ENCODE results near the gene JAKMIP1.

Gene JAKMIP1

GRCh38 chr4:6065166-6065565, 135.2 kb downstream of the JAKMIP1 start:
- Histone ChIP-seq H3K36me3 (replicated peaks) (no peaks in the 10 kb centered on the region), H3K27ac (no peak overlapping the region), H3K27me3 (replicated peaks) (no peaks in the 10 kb centered on the region), H3K4me3 (ENCODE audit: low read depth, low read length) (no peak overlapping the region)
- TF ChIP-seq, protein P1, sequence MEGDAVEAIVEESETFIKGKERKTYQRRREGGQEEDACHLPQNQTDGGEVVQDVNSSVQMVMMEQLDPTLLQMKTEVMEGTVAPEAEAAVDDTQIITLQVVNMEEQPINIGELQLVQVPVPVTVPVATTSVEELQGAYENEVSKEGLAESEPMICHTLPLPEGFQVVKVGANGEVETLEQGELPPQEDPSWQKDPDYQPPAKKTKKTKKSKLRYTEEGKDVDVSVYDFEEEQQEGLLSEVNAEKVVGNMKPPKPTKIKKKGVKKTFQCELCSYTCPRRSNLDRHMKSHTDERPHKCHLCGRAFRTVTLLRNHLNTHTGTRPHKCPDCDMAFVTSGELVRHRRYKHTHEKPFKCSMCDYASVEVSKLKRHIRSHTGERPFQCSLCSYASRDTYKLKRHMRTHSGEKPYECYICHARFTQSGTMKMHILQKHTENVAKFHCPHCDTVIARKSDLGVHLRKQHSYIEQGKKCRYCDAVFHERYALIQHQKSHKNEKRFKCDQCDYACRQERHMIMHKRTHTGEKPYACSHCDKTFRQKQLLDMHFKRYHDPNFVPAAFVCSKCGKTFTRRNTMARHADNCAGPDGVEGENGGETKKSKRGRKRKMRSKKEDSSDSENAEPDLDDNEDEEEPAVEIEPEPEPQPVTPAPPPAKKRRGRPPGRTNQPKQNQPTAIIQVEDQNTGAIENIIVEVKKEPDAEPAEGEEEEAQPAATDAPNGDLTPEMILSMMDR (IDR thresholded peaks at IDR 0.05; ENCODE audit: low read depth, low read length, missing control alignments): no peak
- DNase-seq: no peak
- in situ Hi-C loops (cut with HindIII; ENCODE audit: low pct_ligation_motif_present, low sequenced_read_pairs): no loop called here

DNA sequence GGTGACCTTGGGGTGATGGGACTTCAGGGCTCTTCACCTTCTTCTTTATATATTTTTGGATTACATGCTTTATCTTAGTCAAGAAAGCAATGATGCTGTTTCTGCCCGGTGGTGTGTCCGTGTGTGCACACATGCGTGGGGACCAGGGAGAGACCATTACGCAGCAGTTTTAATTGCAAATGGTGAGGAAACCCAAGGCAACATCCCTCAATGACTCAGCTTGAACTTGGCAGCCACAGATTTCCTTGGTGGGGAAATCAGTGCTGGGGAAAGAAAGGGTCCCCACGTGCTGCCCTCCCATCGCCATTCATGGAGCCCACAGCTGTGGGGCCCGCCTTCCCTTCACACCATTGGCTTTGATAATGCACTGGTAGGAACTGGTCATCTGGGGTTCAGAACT, 136.0 kb downstream of the JAKMIP1 start:
- Histone ChIP-seq H3K27me3 (replicated peaks) (no peaks in the 10 kb centered on the region), H3K4me3 (ENCODE audit: low read depth, low read length) (no peak overlapping the region), H3K27ac (no peak overlapping the region), H3K36me3 (replicated peaks) (no peaks in the 10 kb centered on the region)
- TF ChIP-seq, protein P1 (IDR thresholded peaks at IDR 0.05; ENCODE audit: low read depth, low read length, missing control alignments): no peak
- DNase-seq: no peak
- in situ Hi-C loops (cut with HindIII; ENCODE audit: low pct_ligation_motif_present, low sequenced_read_pairs): no loop called here

GRCh38 chr4:6063684-6064083, 136.7 kb downstream of the JAKMIP1 start:
- H3K27ac ChIP-seq: no peak overlapping the region
- in situ Hi-C loops (cut with HindIII; ENCODE audit: low pct_ligation_motif_present, low sequenced_read_pairs): no loop called here
- TF ChIP-seq, protein P1 (IDR thresholded peaks at IDR 0.05; ENCODE audit: low read depth, low read length, missing control alignments): no peak
- no peaks in the 10 kb centered on the region for H3K27me3 ChIP-seq (replicated peaks)
- H3K4me3 ChIP-seq (ENCODE audit: low read depth, low read length): no peak overlapping the region
- DNase-seq: no peak
- H3K36me3 ChIP-seq (replicated peaks): no peaks in the 10 kb centered on the region

- DNase-seq: no peak
- Histone ChIP-seq H3K27ac (no peak overlapping the region), H3K4me3 (ENCODE audit: low read depth, low read length) (no peak overlapping the region), H3K27me3 (replicated peaks) (no peaks in the 10 kb centered on the region), H3K36me3 (replicated peaks) (no peaks in the 10 kb centered on the region)
- TF ChIP-seq, protein P1 (IDR thresholded peaks at IDR 0.05; ENCODE audit: low read depth, low read length, missing control alignments): no peak
- in situ Hi-C loops (cut with HindIII; ENCODE audit: low pct_ligation_motif_present, low sequenced_read_pairs): no loop called here
These were observed 138.2 kb downstream of the JAKMIP1 start for GRCh38 chr4:6062133-6062532.

DNA sequence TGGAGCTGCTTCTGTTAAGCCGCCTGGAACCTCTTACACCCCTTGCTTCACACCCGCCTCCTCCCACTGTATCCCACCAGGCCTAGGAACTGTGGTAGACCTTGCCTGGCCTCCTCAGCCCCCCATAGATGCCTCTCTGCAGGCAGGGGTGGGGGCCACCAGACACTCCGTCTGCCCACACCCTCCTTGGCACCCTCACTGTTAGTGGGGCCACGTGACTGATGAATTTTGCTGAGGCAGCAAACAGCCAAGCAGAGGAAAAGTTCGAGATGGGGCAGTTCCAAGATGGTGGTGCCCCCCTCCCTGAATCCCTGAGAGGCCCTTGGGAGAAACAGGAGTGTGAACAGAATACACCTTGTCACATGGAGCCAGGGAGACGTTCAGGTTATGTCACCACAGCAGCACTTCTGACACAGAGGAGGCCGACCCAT, 141.0 kb downstream of the JAKMIP1 start:
- Histone ChIP-seq H3K4me3 (ENCODE audit: low read depth, low read length) (no peak overlapping the region), H3K36me3 (replicated peaks) (no peaks in the 10 kb centered on the region), H3K27ac (no peak overlapping the region), H3K27me3 (replicated peaks) (no peaks in the 10 kb centered on the region)
- TF ChIP-seq, protein P1 (IDR thresholded peaks at IDR 0.05; ENCODE audit: low read depth, low read length, missing control alignments): no peak
- in situ Hi-C loops (cut with HindIII; ENCODE audit: low pct_ligation_motif_present, low sequenced_read_pairs): no loop called here
- no peak for DNase-seq

Data from brain microvascular endothelial cell (primary cell).